Activated B cell treated with CpG ODN at 0.5 μM for 24 hours (primary cell): ENCODE data around the gene BST2. TPM values are rescaled to one million over a fixed set of nuclear protein-coding genes. Genes with fewer than 3 reads are reported as not detected.

Experiments
- ATAC-seq: fragments of 200-7000 bp; cut with Tn5 transposase; one replicate; pipeline ENCODE4 v1.10.0; 2021; ENCODE audit warnings: low read depth, mild to moderate bottlenecking, moderate library complexity
- CTCF ChIA-PET: fragments of 350-600 bp; sonication (Branson Sonifier 250); formaldehyde crosslinking; loops from one replicate; lab custom pipeline; 2021; ENCODE audit warnings: antibody characterized with exemption; lab: Charles Lee
- POLR2A ChIA-PET: fragments of 350-600 bp; sonication (Branson Sonifier 250); formaldehyde crosslinking; loops from one replicate; lab custom pipeline; 2021; ENCODE audit warnings: antibody characterized with exemption; lab: Charles Lee
- DNase-seq: peaks from one replicate; pipeline ENCODE4 v3.0.0; 2022
- H3K27ac Mint-ChIP-seq: one replicate; pipeline ENCODE4 v1.8.0; 2020; ENCODE audit warnings: mixed read lengths
- H3K27me3 Mint-ChIP-seq: one replicate; pipeline ENCODE4 v1.8.0; 2021; ENCODE audit warnings: mixed read lengths
- H3K36me3 Mint-ChIP-seq: one replicate; pipeline ENCODE4 v1.8.0; 2021; ENCODE audit warnings: low read depth, mixed read lengths
- H3K4me1 Mint-ChIP-seq: one replicate; pipeline ENCODE4 v1.8.0; 2021; ENCODE audit warnings: mixed read lengths
- H3K4me3 Mint-ChIP-seq: one replicate; pipeline ENCODE4 v1.8.0; 2020; ENCODE audit warnings: mild to moderate bottlenecking, mixed read lengths
- H3K9me3 Mint-ChIP-seq: one replicate; pipeline ENCODE4 v1.8.0; 2020; ENCODE audit warnings: mixed read lengths
- CTCF ChIP-seq: fragments of 200-600 bp; IDR thresholded peaks from one replicate; pipeline ENCODE4 v1.8.0; 2022; ENCODE audit warnings: antibody characterized with exemption, mild to moderate bottlenecking
- intact Hi-C: fragments of 100-400 bp; cut with micrococcal nuclease; formaldehyde crosslinking; loops from one replicate; pipeline ENCODE4 v1.15.1; 2024
- total RNA-seq: library from RNA; stranded (reverse); gene quantifications from 2 replicates; pipeline ENCODE4 v1.2.3, GENCODE V29; 2022

The BST2 gene
- total RNA-seq, 1 donor from 2014 or later = 121 TPM

- no peak overlapping the region for H3K27ac Mint-ChIP-seq
- intact Hi-C loops = no loop called here
- H3K4me3 Mint-ChIP-seq = no peak overlapping the region
- ATAC-seq (no peak), DNase-seq (no peak)
- H3K27me3 Mint-ChIP-seq = peaks cover 18% of the 10 kb centered on the region
- no peak for TF ChIP-seq CTCF
- H3K4me1 Mint-ChIP-seq = no peaks in the 10 kb centered on the region
- no peaks in the 10 kb centered on the region for H3K9me3 Mint-ChIP-seq
- POLR2A ChIA-PET = no interaction called here
- H3K36me3 Mint-ChIP-seq = no peaks in the 10 kb centered on the region
- CTCF ChIA-PET = no interaction called here
Measured at GRCh38 chr19:17358395-17358794, 47.0 kb downstream of the BST2 start.

DNA sequence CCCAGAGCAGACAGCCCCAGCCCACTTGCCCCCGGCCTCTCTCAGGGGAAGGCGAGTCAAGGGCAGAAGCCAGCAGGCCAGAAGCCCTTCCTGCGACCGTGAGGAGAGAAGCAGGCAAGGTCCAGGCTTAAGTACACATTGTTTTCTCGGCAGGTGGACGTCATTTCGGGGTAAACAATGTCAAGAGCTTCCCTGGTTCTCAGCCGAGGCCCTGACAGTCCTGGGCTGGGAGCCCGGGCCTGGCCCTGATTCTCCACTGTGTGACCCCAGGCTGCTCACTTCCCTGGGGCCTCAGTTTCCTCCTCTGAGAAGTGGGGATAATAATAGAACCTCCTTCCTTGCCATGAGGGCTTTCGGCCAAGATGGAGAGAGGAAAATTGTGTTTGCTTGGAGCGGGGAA is 47.7 kb downstream of the BST2 start:
- CTCF ChIA-PET = no interaction called here
- DNase-seq (no peak), ATAC-seq (no peak)
- H3K36me3 Mint-ChIP-seq = no peaks in the 10 kb centered on the region
- TF ChIP-seq CTCF = no peak
- intact Hi-C loops = no loop called here
- no peaks in the 10 kb centered on the region for H3K4me1 Mint-ChIP-seq
- POLR2A ChIA-PET = no interaction called here
- H3K9me3 Mint-ChIP-seq = no peaks in the 10 kb centered on the region
- H3K27ac Mint-ChIP-seq = no peak overlapping the region
- no peak overlapping the region for H3K4me3 Mint-ChIP-seq
- H3K27me3 Mint-ChIP-seq = peaks cover 22% of the 10 kb centered on the region

- Mint-ChIP-seq H3K9me3 (no peaks in the 10 kb centered on the region), H3K36me3 (no peaks in the 10 kb centered on the region), H3K4me1 (no peaks in the 10 kb centered on the region), H3K4me3 (no peak overlapping the region), H3K27me3 (peaks cover 18% of the 10 kb centered on the region), H3K27ac (no peak overlapping the region)
- DNase-seq (no peak), ATAC-seq (no peak)
- no peak for TF ChIP-seq CTCF
- ChIA-PET POLR2A (no interaction called here), CTCF (no interaction called here)
- intact Hi-C loops = no loop called here
Measured at GRCh38 chr19:17357078-17357666, 48.3 kb downstream of the BST2 start.

- ATAC-seq = no peak
- no peak overlapping the region for H3K27ac Mint-ChIP-seq
- H3K36me3 Mint-ChIP-seq = no peaks in the 10 kb centered on the region
- H3K27me3 Mint-ChIP-seq = peaks cover 24% of the 10 kb centered on the region
- H3K4me3 Mint-ChIP-seq = no peak overlapping the region
- POLR2A ChIA-PET = no interaction called here
- no peaks in the 10 kb centered on the region for H3K4me1 Mint-ChIP-seq
- no peaks in the 10 kb centered on the region for H3K9me3 Mint-ChIP-seq
- CTCF ChIA-PET = interaction anchor here (1.6 kb wide), 1 partner anchor 33 kb away, joined by 5 read pairs; no protein-coding TSS in a partner anchor
- intact Hi-C loops = no loop called here
- no peak for DNase-seq
- TF ChIP-seq CTCF = no peak
Measured at GRCh38 chr19:17353386-17353785, 52.0 kb downstream of the BST2 start.

Other genes with a start within 250 kb of the BST2 start
- gene USE1, start 190.3 kb downstream of the BST2 start, total RNA-seq = 41.9 and 43.4 TPM in 2 replicates
- 22.4 and 25.8 TPM in 2 replicates for gene OCEL1, start 179.4 kb downstream of the BST2 start, total RNA-seq
- 4.3 and 4.6 TPM in 2 replicates for gene NR2F6, start 159.7 kb downstream of the BST2 start, total RNA-seq
- gene USHBP1, start 140.9 kb downstream of the BST2 start, total RNA-seq = 0.42 and 0.44 TPM in 2 replicates
- gene BABAM1, start 138.2 kb downstream of the BST2 start, total RNA-seq = 121 and 135 TPM in 2 replicates
- 7.9 and 9.1 TPM in 2 replicates for gene ANKLE1, start 123.7 kb downstream of the BST2 start, total RNA-seq
- gene ABHD8, start 102.2 kb downstream of the BST2 start, total RNA-seq = 5.4 and 6.6 TPM in 2 replicates
- gene MRPL34, start 99.8 kb downstream of the BST2 start, total RNA-seq = 38.2 and 46.1 TPM in 2 replicates
- 31.1 and 31.7 TPM in 2 replicates for gene DDA1, start 96.1 kb downstream of the BST2 start, total RNA-seq
- gene ANO8, start 70.8 kb downstream of the BST2 start, total RNA-seq = 2.1 and 2.2 TPM in 2 replicates
- 32.4 and 40.2 TPM in 2 replicates for gene GTPBP3, start 68.1 kb downstream of the BST2 start, total RNA-seq
- 0.84 TPM in 1 of 2 replicates, not detected in the other for gene PLVAP, start 28.3 kb downstream of the BST2 start, total RNA-seq
- gene CCDC194, start 11.4 kb downstream of the BST2 start, total RNA-seq = 1.7 and 3.9 TPM in 2 replicates
- 22.8 and 23.3 TPM in 2 replicates for gene MVB12A, start 14.4 kb upstream of the BST2 start, total RNA-seq
- gene TMEM221, start 43.0 kb upstream of the BST2 start, total RNA-seq = not detected in 2 replicates
- gene NXNL1, start 55.3 kb upstream of the BST2 start, total RNA-seq = not detected in 2 replicates
- gene SLC27A1, start 64.9 kb upstream of the BST2 start, total RNA-seq = 4.3 and 4.6 TPM in 2 replicates
- gene PGLS, start 106.0 kb upstream of the BST2 start, total RNA-seq = 107 and 111 TPM in 2 replicates
- gene COLGALT1, start 150.0 kb upstream of the BST2 start, total RNA-seq = 69.2 and 80.3 TPM in 2 replicates